Gastrocnemius medialis (tissue), 4 donors: Measurements from ENCODE around the gene LCE2C. TPM values are rescaled to one million over a fixed set of nuclear protein-coding genes. Genes with fewer than 3 reads are reported as not detected.
"Not testable (repeated sequence)": the region's sequence is repeated elsewhere in the genome, so short reads cannot be mapped to it uniquely, and the experiment has no call there.

Experiments
- ATAC-seq, 2 donors: fragments of 150-250 bp; one replicate each; pipeline ENCODE4 v1.9.1; 2016
- DNase-seq, 2 donors: peaks; one replicate each; pipeline ENCODE4 v3.0.0-alpha.2; 2019
- H3K27ac ChIP-seq, 4 donors: fragments of 200-600 bp; sonication (generic); 1 replicate in 1 of 4; 2 replicates in 3 of 4; pipeline ENCODE4 v1.5.1; 2016 to 2018; ENCODE audit warnings: mild to moderate bottlenecking in 2 of 4, moderate library complexity in 1 of 4
- H3K27me3 ChIP-seq, 3 donors: fragments of 200-600 bp; sonication (generic) in 2 of 3; 1 replicate in 1 of 3; 2 replicates in 2 of 3; pipeline versions ENCODE4 v1.5.1 to v1.6.0; 2016 to 2019; ENCODE audit warnings: mild to moderate bottlenecking in 1 of 3, moderate library complexity in 1 of 3
- H3K36me3 ChIP-seq, 2 donors: fragments of 200-600 bp; sonication (generic) in 1 of 2; one replicate each; pipeline ENCODE4 v1.5.1; 2017 to 2018
- H3K4me1 ChIP-seq, 2 donors: fragments of 200-600 bp; sonication (generic) in 1 of 2; one replicate each; pipeline ENCODE4 v1.5.1; 2016 to 2017; ENCODE audit warnings: mild to moderate bottlenecking in 2 of 2
- H3K4me3 ChIP-seq, 4 donors: fragments of 200-600 bp; sonication (generic) in 3 of 4; 1 replicate in 1 of 4; 2 replicates in 3 of 4; pipeline ENCODE4 v1.5.1; 2016 to 2019; ENCODE audit warnings: mild to moderate bottlenecking in 2 of 4
- H3K9me3 ChIP-seq, 3 donors: fragments of 200-600 bp; sonication (generic) in 2 of 3; 1 replicate in 1 of 3; 2 replicates in 2 of 3; pipeline ENCODE4 v1.5.1; 2016 to 2019
- POLR2A ChIP-seq, 2 donors: fragments of 450-650 bp; IDR thresholded peaks; one replicate each; pipeline ENCODE4 v1.6.1; 2017; ENCODE audit warnings: antibody characterized with exemption in 2 of 2, mild to moderate bottlenecking in 2 of 2, moderate library complexity in 2 of 2
- in situ Hi-C, 4 donors: fragments of 200-750 bp; cut with MboI; loops; one replicate each; pipeline versions ENCODE4 v1.15.0 to v1.8.0; 2017; ENCODE audit warnings: low sequenced_read_pairs in 4 of 4
- intact Hi-C: fragments of 100-400 bp; cut with DNase I; formaldehyde crosslinking; loops from one replicate; pipeline ENCODE4 v1.15.1; 2023; ENCODE audit warnings: low total_unique reads
- total RNA-seq, 4 donors: library from RNA; depleted of rRNA; stranded (reverse); fragments of >200 nt; gene quantifications; one replicate each; pipeline versions ENCODE4 v1.1.0 to v1.2.3, GENCODE V29; 2016
- TF ChIP-seq, protein P1 (sequence below), 5 experiments: fragments of 450-650 bp in 3 of 5; fragments of 200-600 bp in 2 of 5; sonication (generic) in 2 of 5; IDR thresholded peaks in 4 of 5; conservative IDR thresholded peaks in 1 of 5; 1 replicate in 4 of 5; 2 replicates in 1 of 5; pipeline ENCODE4 v1.5.1; 2016 to 2019; ENCODE audit warnings: antibody characterized with exemption in 5 of 5, mild to moderate bottlenecking in 3 of 5, moderate library complexity in 3 of 5

The LCE2C gene
- total RNA-seq, 4 donors from 2014 or later: not detected

DNA sequence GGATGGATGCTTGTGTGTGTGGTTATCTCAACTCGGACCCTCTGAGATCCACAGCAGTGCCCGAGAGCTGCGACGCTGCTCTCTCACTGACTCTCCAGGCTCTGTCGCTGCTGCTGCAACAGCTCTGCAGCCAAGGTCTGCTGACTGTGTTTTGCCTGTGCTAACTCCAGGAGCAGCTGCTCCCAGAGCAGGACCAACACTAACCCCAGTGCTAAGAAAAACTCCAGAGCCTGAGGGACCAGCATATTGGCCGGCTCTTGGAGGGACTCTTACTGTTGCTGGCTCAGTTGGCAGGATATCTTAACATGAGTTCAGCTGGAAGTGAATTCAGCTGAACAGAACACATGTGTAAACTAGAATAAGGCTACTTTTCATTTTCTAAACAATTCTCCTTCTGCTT is 4.4 kb downstream of the LCE2C start:
- H3K4me3 ChIP-seq: no peak overlapping the region
- no peaks in the 10 kb centered on the region for H3K27me3 ChIP-seq
- no peak overlapping the region for H3K27ac ChIP-seq
- H3K9me3 ChIP-seq: no peaks in the 10 kb centered on the region
- no peaks in the 10 kb centered on the region for H3K4me1 ChIP-seq
- intact Hi-C loops (no loop called here), in situ Hi-C loops (no loop called here)
- no peak for ATAC-seq
- TF ChIP-seq, protein P1, sequence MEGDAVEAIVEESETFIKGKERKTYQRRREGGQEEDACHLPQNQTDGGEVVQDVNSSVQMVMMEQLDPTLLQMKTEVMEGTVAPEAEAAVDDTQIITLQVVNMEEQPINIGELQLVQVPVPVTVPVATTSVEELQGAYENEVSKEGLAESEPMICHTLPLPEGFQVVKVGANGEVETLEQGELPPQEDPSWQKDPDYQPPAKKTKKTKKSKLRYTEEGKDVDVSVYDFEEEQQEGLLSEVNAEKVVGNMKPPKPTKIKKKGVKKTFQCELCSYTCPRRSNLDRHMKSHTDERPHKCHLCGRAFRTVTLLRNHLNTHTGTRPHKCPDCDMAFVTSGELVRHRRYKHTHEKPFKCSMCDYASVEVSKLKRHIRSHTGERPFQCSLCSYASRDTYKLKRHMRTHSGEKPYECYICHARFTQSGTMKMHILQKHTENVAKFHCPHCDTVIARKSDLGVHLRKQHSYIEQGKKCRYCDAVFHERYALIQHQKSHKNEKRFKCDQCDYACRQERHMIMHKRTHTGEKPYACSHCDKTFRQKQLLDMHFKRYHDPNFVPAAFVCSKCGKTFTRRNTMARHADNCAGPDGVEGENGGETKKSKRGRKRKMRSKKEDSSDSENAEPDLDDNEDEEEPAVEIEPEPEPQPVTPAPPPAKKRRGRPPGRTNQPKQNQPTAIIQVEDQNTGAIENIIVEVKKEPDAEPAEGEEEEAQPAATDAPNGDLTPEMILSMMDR (IDR thresholded peaks at IDR 0.05 in 4 of 5, conservative IDR thresholded peaks at IDR 0.05 in 1 of 5): no peak
- TF ChIP-seq POLR2A (IDR thresholded peaks at IDR 0.05): no peak
- DNase-seq: no peak
- H3K36me3 ChIP-seq: no peaks in the 10 kb centered on the region

DNA sequence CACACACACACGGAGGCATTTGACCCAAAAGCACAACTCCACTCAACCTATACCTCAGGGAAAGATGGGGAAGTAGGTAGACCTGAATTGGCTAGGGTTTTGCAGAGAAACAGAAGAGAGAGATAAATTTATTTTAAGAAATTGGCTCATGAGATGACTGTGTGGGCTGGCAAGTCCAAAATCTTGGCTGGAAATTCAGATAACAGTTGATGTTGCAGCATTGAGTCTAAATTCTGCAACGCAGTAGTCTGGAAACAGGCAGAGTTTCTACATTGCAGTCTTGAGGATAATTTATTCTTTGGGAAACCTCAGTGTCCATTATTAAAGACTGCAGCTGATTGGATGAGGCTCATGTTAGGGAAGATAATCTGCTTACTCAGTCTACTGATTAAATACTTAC is 6.5 kb downstream of the LCE2C start:
- H3K27ac ChIP-seq: no peak overlapping the region
- H3K36me3 ChIP-seq: no peaks in the 10 kb centered on the region
- DNase-seq (no peak), ATAC-seq (no peak)
- no peaks in the 10 kb centered on the region for H3K9me3 ChIP-seq
- no peak overlapping the region for H3K4me3 ChIP-seq
- H3K27me3 ChIP-seq: no peaks in the 10 kb centered on the region
- TF ChIP-seq, protein P1 (IDR thresholded peaks at IDR 0.05 in 4 of 5, conservative IDR thresholded peaks at IDR 0.05 in 1 of 5): no peak
- TF ChIP-seq POLR2A (IDR thresholded peaks at IDR 0.05): no peak
- intact Hi-C loops (no loop called here), in situ Hi-C loops (no loop called here)
- H3K4me1 ChIP-seq: no peaks in the 10 kb centered on the region

DNA sequence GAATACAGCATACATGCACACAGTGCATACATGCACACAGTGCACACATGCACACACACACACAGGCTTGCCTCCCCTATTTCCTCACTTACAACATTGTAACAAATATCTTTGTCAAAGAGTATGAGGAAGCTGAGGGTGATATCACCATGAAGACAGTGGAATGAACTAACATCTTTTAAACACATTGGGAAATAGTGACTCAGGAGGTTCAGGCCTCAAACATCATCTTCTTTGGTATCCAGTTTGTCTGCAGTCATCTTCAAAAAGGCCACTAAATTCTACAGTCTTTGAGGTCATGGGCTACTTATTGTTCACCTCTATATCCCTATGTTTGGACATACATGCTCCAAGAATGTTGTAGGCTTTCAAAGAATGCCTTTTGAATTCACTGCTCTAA is 8.8 kb downstream of the LCE2C start:
- Histone ChIP-seq H3K27me3 (no peaks in the 10 kb centered on the region), H3K4me3 (no peak overlapping the region), H3K36me3 (no peaks in the 10 kb centered on the region), H3K27ac (no peak overlapping the region), H3K4me1 (no peaks in the 10 kb centered on the region), H3K9me3 (no peaks in the 10 kb centered on the region)
- TF ChIP-seq, protein P1 (IDR thresholded peaks at IDR 0.05 in 4 of 5, conservative IDR thresholded peaks at IDR 0.05 in 1 of 5): no peak
- no peak for TF ChIP-seq POLR2A (IDR thresholded peaks at IDR 0.05)
- ATAC-seq (no peak), DNase-seq (no peak)
- in situ Hi-C loops (no loop called here), intact Hi-C loops (no loop called here)

DNA sequence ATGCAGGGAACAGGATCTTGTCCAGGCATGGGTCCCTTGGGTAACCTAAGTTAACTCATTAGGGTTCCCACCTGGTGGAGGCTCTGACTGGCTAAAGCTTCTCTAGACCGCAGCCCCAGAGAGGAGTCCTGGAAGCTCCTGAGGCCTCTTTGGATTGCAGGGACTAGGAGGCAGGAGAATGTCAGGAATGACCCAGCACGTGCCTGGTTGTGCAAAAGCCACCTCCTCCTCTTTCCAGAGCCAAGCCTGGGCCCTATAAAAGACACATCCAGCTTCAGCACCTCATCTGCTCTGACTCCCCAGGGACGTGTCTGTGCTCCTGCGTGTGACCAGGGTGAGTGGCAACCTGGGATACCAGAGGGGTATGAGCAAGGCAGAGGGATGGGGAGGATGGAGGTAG is 10.7 kb downstream of the LCE2C start, which contains the start of gene LCE2B:
LCE2B (plus strand) TSS at position 301 of the 400 bp plus-strand sequence. CDS start 721 bp downstream, outside the sequence.
- intact Hi-C loops, H3K4me1 ChIP-seq, H3K27me3 ChIP-seq, H3K36me3 ChIP-seq, H3K4me3 ChIP-seq, in situ Hi-C loops, ATAC-seq, H3K9me3 ChIP-seq, DNase-seq, H3K27ac ChIP-seq: not testable (repeated sequence)

DNA sequence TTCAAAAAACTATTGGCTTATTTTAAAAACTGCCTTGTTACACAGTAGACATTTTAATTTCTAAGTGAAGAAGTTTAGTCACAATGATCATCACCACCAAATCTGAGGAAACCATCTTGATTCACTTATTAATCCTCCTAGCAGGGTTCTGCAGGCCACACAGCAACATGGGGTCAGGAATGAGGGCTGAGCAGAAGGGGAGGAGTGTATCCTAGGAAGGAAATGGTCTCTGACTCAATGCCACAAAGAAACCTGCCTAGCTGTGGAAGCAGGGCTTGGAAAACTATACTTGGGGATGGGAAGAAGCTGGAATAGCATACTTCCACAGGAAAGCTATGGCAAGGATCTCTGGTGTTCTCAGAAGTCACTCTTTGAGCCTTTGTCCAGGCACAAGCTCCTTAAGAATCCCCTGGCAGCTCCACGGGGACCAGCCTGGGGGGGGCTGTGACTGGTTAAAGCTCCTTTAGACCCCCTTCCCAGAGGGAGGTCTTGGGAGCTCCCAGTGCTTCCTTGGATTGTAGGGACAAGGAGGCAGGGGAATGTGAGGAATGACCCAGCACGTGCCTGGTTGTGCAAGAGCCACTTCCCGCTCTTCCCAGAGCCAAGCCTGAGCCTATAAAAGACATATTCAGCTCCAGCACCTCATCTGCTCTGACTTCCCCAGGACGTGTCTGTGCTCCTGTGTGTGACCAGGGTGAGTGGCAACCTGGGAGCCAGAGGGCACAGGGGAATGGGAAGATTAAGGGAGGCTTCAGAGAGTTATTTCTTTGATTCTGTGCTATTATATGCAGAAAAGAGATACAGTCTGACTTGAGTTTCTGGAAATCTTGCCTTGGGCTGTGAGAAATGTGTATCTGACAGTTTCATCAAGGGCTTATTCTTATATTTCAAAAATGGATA is 22.9 kb downstream of the LCE2C start, which contains the start of gene LCE2A:
LCE2A (plus strand) TSS at position 645 of the 900 bp plus-strand sequence. CDS start 557 bp downstream, outside the sequence.
- in situ Hi-C loops: no loop called here
- TF ChIP-seq, protein P1 (IDR thresholded peaks at IDR 0.05 in 4 of 5, conservative IDR thresholded peaks at IDR 0.05 in 1 of 5): no peak
- no peak for TF ChIP-seq POLR2A (IDR thresholded peaks at IDR 0.05)
- no peak within 1 kb of the TSS for H3K4me3 ChIP-seq
- no peaks in the 10 kb centered on the region for H3K4me1 ChIP-seq
- intact Hi-C loops: no loop called here
- no peak for DNase-seq
- H3K27me3 ChIP-seq: no peaks in the 10 kb centered on the region
- H3K9me3 ChIP-seq: no peaks in the 10 kb centered on the region
- no peak for ATAC-seq
- H3K27ac ChIP-seq: no peak within 1 kb of the TSS
- no peaks in the 10 kb centered on the region for H3K36me3 ChIP-seq
